Measurements from ENCODE around the gene CTSA. TPM values are rescaled to one million over a fixed set of nuclear protein-coding genes. Genes with fewer than 3 reads are reported as not detected.

Gene CTSA
- total and polyA plus RNA-seq, 9 of the 15 experiments (the other 6 are each of a cell fraction or from before 2014, with no cell fraction given), result 8.8 to 61.7 (median 28.3) TPM

GRCh38 chr20:45857882-45858216, 33.3 kb upstream of the CTSA start (continued):
- TF ChIP-seq, protein P1, sequence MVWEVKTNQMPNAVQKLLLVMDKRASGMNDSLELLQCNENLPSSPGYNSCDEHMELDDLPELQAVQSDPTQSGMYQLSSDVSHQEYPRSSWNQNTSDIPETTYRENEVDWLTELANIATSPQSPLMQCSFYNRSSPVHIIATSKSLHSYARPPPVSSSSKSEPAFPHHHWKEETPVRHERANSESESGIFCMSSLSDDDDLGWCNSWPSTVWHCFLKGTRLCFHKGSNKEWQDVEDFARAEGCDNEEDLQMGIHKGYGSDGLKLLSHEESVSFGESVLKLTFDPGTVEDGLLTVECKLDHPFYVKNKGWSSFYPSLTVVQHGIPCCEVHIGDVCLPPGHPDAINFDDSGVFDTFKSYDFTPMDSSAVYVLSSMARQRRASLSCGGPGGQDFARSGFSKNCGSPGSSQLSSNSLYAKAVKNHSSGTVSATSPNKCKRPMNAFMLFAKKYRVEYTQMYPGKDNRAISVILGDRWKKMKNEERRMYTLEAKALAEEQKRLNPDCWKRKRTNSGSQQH (CRISPR knock-in tag; IDR thresholded peaks at IDR 0.05), result no peak
- TF ChIP-seq NR2C2 (CRISPR knock-in tag; IDR thresholded peaks at IDR 0.05) (no peak), NR2C2 (tag; IDR thresholded peaks at IDR 0.05) (peak; percentile 94), TAF1 (IDR thresholded peaks at IDR 0.05; ENCODE audit: control insufficient read depth, extremely low read depth, insufficient read depth, low read length, severe bottlenecking) (no peak), PYGO2 (tag; IDR thresholded peaks at IDR 0.05) (no peak), ZNF707 (CRISPR knock-in tag; conservative IDR thresholded peaks at IDR 0.05) (no peak), FOSL1 (tag; conservative IDR thresholded peaks at IDR 0.05) (no peak), MEF2D (tag; conservative IDR thresholded peaks at IDR 0.05; ENCODE audit: low read depth) (no peak), ARID4B (CRISPR knock-in tag; IDR thresholded peaks at IDR 0.05) (0 out of 2 replicates have a peak, but pooled peaks have one; percentile 53), TAL1 (IDR thresholded peaks at IDR 0.05) (no peak), CHD4 (IDR thresholded peaks at IDR 0.05; ENCODE audit: insufficient read depth, insufficient replicate concordance, low read depth, low read length, poor library complexity, severe bottlenecking) (no peak), HNRNPK (IDR thresholded peaks at IDR 0.05; ENCODE audit: low read depth, low read length, poor library complexity, severe bottlenecking) (no peak), CBX8 (IDR thresholded peaks at IDR 0.05; ENCODE audit: borderline replicate concordance, extremely low read depth, low read depth, low read length, poor library complexity, severe bottlenecking) (no peak), ZNF639 (CRISPR knock-in tag; conservative IDR thresholded peaks at IDR 0.05 in 1 of 2, IDR thresholded peaks at IDR 0.05 in 1 of 2) (0 out of 4 replicates have a peak, but pooled peaks of 1 of the 2 experiments have one; percentile 35), ZFP1 (CRISPR knock-in tag; IDR thresholded peaks at IDR 0.05) (no peak), SOX6 (IDR thresholded peaks at IDR 0.05) (no peak), MYNN (IDR thresholded peaks at IDR 0.05) (no peak), MYNN (CRISPR knock-in tag; IDR thresholded peaks at IDR 0.05) (no peak), VEZF1 (CRISPR knock-in tag; IDR thresholded peaks at IDR 0.05) (peak; percentile 82), ZNF436 (CRISPR knock-in tag; IDR thresholded peaks at IDR 0.05) (peak; percentile 95)

Data from K562 (cell line).